HG03565 (cell line): ENCODE data around the gene EEA1.
"Not testable (repeated sequence)": the region's sequence is repeated elsewhere in the genome, so short reads cannot be mapped to it uniquely, and the experiment has no call there.

Experiments used
- ATAC-seq: cut with Tn5 transposase; IDR thresholded peaks from one replicate; pipeline ENCODE4 v1.9.1; 2021; ENCODE audit warnings: mild to moderate bottlenecking, moderate library complexity; ENCODE audit not compliant: unreplicated experiment

EEA1 gene

GRCh38 chr12:92814584-92814983 lies 114.5 kb downstream of the EEA1 start:
- no peak for ATAC-seq

GRCh38 chr12:92810370-92810769 lies 118.7 kb downstream of the EEA1 start:
- peak; percentile 88 for ATAC-seq

- no peak for ATAC-seq
Observed at GRCh38 chr12:92803903-92804302, 125.2 kb downstream of the EEA1 start.

GRCh38 chr12:92802906-92803305 lies 126.2 kb downstream of the EEA1 start:
- ATAC-seq = no peak

- ATAC-seq = no peak
Observed at GRCh38 chr12:92796650-92797049, 132.4 kb downstream of the EEA1 start.

GRCh38 chr12:92794814-92795213 lies 134.3 kb downstream of the EEA1 start:
- ATAC-seq = no peak

- not testable (repeated sequence) for ATAC-seq
Observed at GRCh38 chr12:92794356-92794755, 134.7 kb downstream of the EEA1 start.

GRCh38 chr12:92786045-92786444 lies 143.1 kb downstream of the EEA1 start:
- no peak for ATAC-seq

- ATAC-seq = no peak
Observed at GRCh38 chr12:92785563-92785950, 143.5 kb downstream of the EEA1 start.

- peak; percentile 91 for ATAC-seq
Observed at GRCh38 chr12:92784797-92785562, 144.1 kb downstream of the EEA1 start.

GRCh38 chr12:92784356-92784755 lies 144.7 kb downstream of the EEA1 start:
- no peak for ATAC-seq

- ATAC-seq = no peak
Observed at GRCh38 chr12:92779902-92780301, 149.2 kb downstream of the EEA1 start.

- no peak for ATAC-seq
Observed at GRCh38 chr12:92778525-92778924, 150.6 kb downstream of the EEA1 start.

- no peak for ATAC-seq
Observed at GRCh38 chr12:92775416-92775815, 153.7 kb downstream of the EEA1 start.

- no peak for ATAC-seq
Observed at GRCh38 chr12:92771001-92771400, 158.1 kb downstream of the EEA1 start.

GRCh38 chr12:92769124-92769901 lies 159.8 kb downstream of the EEA1 start:
- ATAC-seq = peak; percentile 77

GRCh38 chr12:92765871-92766270 lies 163.2 kb downstream of the EEA1 start:
- no peak for ATAC-seq

- ATAC-seq = no peak
Observed at GRCh38 chr12:92764831-92765230, 164.3 kb downstream of the EEA1 start.

GRCh38 chr12:92762773-92763172 lies 166.3 kb downstream of the EEA1 start:
- ATAC-seq = no peak

- no peak for ATAC-seq
Observed at GRCh38 chr12:92759634-92760268, 169.3 kb downstream of the EEA1 start.

- no peak for ATAC-seq
Observed at GRCh38 chr12:92757597-92758121, 171.4 kb downstream of the EEA1 start.
